HCT116 (cell line): Measurements from ENCODE around the gene RPL11. TPM values are rescaled to one million over a fixed set of nuclear protein-coding genes. Genes with fewer than 3 reads are reported as not detected.

Experiments used
- ATAC-seq: fragments of 200-7000 bp; cut with Tn5 transposase; 2 replicates; pipeline ENCODE4 v1.9.1; 2020; ENCODE audit warnings: mild to moderate bottlenecking, moderate library complexity
- BruUV-seq: library from RNA; stranded (reverse); fragments of 400-500 nt; replicated peaks from 2 replicates; lab custom pipeline; 2021; lab: Mats Ljungman, UMichigan
- CTCF ChIA-PET: fragments of 300-600 bp; sonication (Branson Sonifier 250); formaldehyde crosslinking; loops from one replicate; lab custom pipeline; 2021; ENCODE audit warnings: antibody characterized with exemption; lab: Charles Lee
- POLR2A ChIA-PET: fragments of 300-600, 350-600 bp; sonication (Branson Sonifier 250); formaldehyde crosslinking; loops from one replicate; lab custom pipeline; 2021; ENCODE audit warnings: antibody characterized with exemption; lab: Charles Lee
- RAD21 ChIA-PET, 2 experiments: fragments of 300-600 bp; sonication (Branson Sonifier 250); formaldehyde crosslinking; loops; one replicate each; lab custom pipeline; 2023; ENCODE audit warnings: low total read pairs in 2 of 2; ENCODE audit not compliant: uncharacterized antibody in 2 of 2, unreplicated experiment in 2 of 2, low non-redundant PET in 1 of 2; lab: Charles Lee
- DNase-seq: peaks from one replicate; pipeline ENCODE4 v3.0.0-alpha.2; 2010; ENCODE audit warnings: low read depth, low spot score
- H2AFZ ChIP-seq: fragments of 200-600 bp; shearing (Covaris generic), sonication (generic); 2 replicates; pipeline ENCODE4 v1.6.1; 2017; ENCODE audit warnings: low read depth, mixed run types, mixed read lengths, antibody characterized with exemption, low read length; ENCODE audit not compliant: poor library complexity, severe bottlenecking
- H3K27ac ChIP-seq: 2 replicates; pipeline ENCODE4 v1.5.1; 2012; ENCODE audit warnings: low read depth, low read length
- H3K27me3 ChIP-seq: fragments of 200-600 bp; sonication (generic); 2 replicates; pipeline ENCODE4 v1.6.1; 2016; ENCODE audit warnings: mixed run types, low read length, mixed read lengths; ENCODE audit not compliant: insufficient read depth
- H3K36me3 ChIP-seq, 2 experiments: fragments of 200-500 bp in 1 of 2; fragments of 200-600 bp in 1 of 2; sonication (Bioruptor generic) in 1 of 2; sonication (generic) in 1 of 2; 2 replicates each; pipeline versions ENCODE4 v1.5.1 to v1.6.1; 2014 to 2016; ENCODE audit warnings: low read length in 2 of 2, inconsistent platforms in 1 of 2, mixed read lengths in 1 of 2, mixed run types in 1 of 2; ENCODE audit not compliant: insufficient read depth in 2 of 2, control insufficient read depth in 1 of 2
- H3K4me1 ChIP-seq, 2 experiments: fragments of 200-600 bp in 1 of 2; sonication (generic) in 1 of 2; 2 replicates each; pipeline versions ENCODE4 v1.5.1 to v1.6.1; 2012 to 2017; ENCODE audit warnings: low read length in 2 of 2, inconsistent platforms in 1 of 2, mild to moderate bottlenecking in 1 of 2, mixed read lengths in 1 of 2, mixed run types in 1 of 2, moderate library complexity in 1 of 2; ENCODE audit not compliant: insufficient read depth in 2 of 2, control insufficient read depth in 1 of 2
- H3K4me2 ChIP-seq: fragments of 200-600 bp; sonication (generic); 2 replicates; pipeline ENCODE4 v1.6.1; 2017; ENCODE audit warnings: mixed run types, low read length, mixed read lengths
- H3K4me3 ChIP-seq, 2 experiments: fragments of 200-600 bp in 1 of 2; sonication (generic) in 1 of 2; replicated peaks in 1 of 2; 2 replicates each; pipeline ENCODE4 v1.5.1; 2011 to 2016; ENCODE audit warnings: low read length in 2 of 2, control low read depth in 1 of 2, low read depth in 1 of 2, mild to moderate bottlenecking in 1 of 2, mixed read lengths in 1 of 2, mixed run types in 1 of 2
- H3K79me2 ChIP-seq: fragments of 200-600 bp; sonication (generic); 2 replicates; pipeline ENCODE4 v1.6.1; 2017; ENCODE audit warnings: mild to moderate bottlenecking, mixed run types, low read length, moderate library complexity, mixed read lengths; ENCODE audit not compliant: insufficient read depth
- H3K9ac ChIP-seq: fragments of 200-600 bp; sonication (generic); 2 replicates; pipeline ENCODE4 v1.6.1; 2016; ENCODE audit warnings: low read length, mixed read lengths
- H3K9me2 ChIP-seq: fragments of 200-600 bp; sonication (generic), shearing (Covaris generic); 2 replicates; pipeline ENCODE4 v1.6.1; 2017; ENCODE audit warnings: mixed run types, mild to moderate bottlenecking, moderate library complexity; ENCODE audit not compliant: insufficient read depth
- H3K9me3 ChIP-seq, 2 experiments: fragments of 200-500 bp in 1 of 2; fragments of 200-600 bp in 1 of 2; sonication (Bioruptor generic) in 1 of 2; sonication (generic) in 1 of 2; 2 replicates each; pipeline ENCODE4 v1.6.1; 2014 to 2017; ENCODE audit warnings: low read length in 2 of 2, mixed read lengths in 2 of 2, inconsistent platforms in 1 of 2, low read depth in 1 of 2, mild to moderate bottlenecking in 1 of 2, mixed run types in 1 of 2, moderate library complexity in 1 of 2; ENCODE audit not compliant: control insufficient read depth in 1 of 2, insufficient read depth in 1 of 2
- H4K20me1 ChIP-seq: fragments of 200-600 bp; sonication (generic), shearing (Covaris generic); 2 replicates; pipeline ENCODE4 v1.6.1; 2017; ENCODE audit warnings: mixed run types, mild to moderate bottlenecking, moderate library complexity; ENCODE audit not compliant: insufficient read depth
- CEBPB ChIP-seq: IDR thresholded peaks from 2 replicates; pipeline ENCODE4 v1.6.1; 2012; ENCODE audit warnings: low read depth
- CTCF ChIP-seq, 3 experiments: fragments of 200-600 bp in 1 of 3; sonication (generic) in 1 of 3; IDR thresholded peaks in 2 of 3; conservative IDR thresholded peaks in 1 of 3; 2 replicates each; pipeline ENCODE4 v1.5.1; 2012 to 2017; ENCODE audit warnings: low read depth in 2 of 3, low read length in 2 of 3, antibody characterized with exemption in 1 of 3, borderline replicate concordance in 1 of 3, control low read depth in 1 of 3, mild to moderate bottlenecking in 1 of 3, mixed read lengths in 1 of 3, mixed run types in 1 of 3, moderate library complexity in 1 of 3; ENCODE audit not compliant: insufficient read depth in 1 of 3
- FOSL1 ChIP-seq: IDR thresholded peaks from 2 replicates; pipeline ENCODE4 v1.6.1; 2012; ENCODE audit warnings: low read depth
- SIN3A ChIP-seq: IDR thresholded peaks from 2 replicates; pipeline ENCODE4 v1.6.1; 2012; ENCODE audit warnings: low read depth
- SP1 ChIP-seq: IDR thresholded peaks from 2 replicates; pipeline ENCODE4 v1.6.1; 2012; ENCODE audit warnings: low read depth
- TCF7L2 ChIP-seq: IDR thresholded peaks from 2 replicates; pipeline ENCODE4 v1.7.0; 2011; ENCODE audit warnings: borderline replicate concordance, inconsistent platforms; ENCODE audit not compliant: insufficient read depth, insufficient read length; ENCODE audit errors: extremely low read depth
- ZBTB33 ChIP-seq: IDR thresholded peaks from 2 replicates; pipeline ENCODE4 v1.6.1; 2011; ENCODE audit warnings: mild to moderate bottlenecking, low read length, moderate library complexity; ENCODE audit not compliant: insufficient replicate concordance; ENCODE audit errors: extremely low read depth
- ZNF274 ChIP-seq: fragments of 200-500 bp; sonication (Bioruptor generic); IDR thresholded peaks from 2 replicates; pipeline ENCODE4 v1.6.1; 2014; ENCODE audit warnings: mild to moderate bottlenecking, low read depth, low read length, inconsistent platforms
- intact Hi-C: fragments of 100-400 bp; cut with micrococcal nuclease; formaldehyde crosslinking; loops from 2 replicates; pipeline ENCODE4 v1.10.0; 2022
- total RNA-seq: library from RNA; stranded (reverse); gene quantifications from one replicate; pipeline ENCODE4 v1.2.1, GENCODE V29; 2021; ENCODE audit not compliant: unreplicated experiment

Gene RPL11
- total RNA-seq, 1 experiment from 2014 or later, result 1,262 TPM

- no peak for TF ChIP-seq CTCF (IDR thresholded peaks at IDR 0.05 in 2 of 3, conservative IDR thresholded peaks at IDR 0.05 in 1 of 3; ENCODE audit: borderline replicate concordance in 1 of 3, insufficient read depth in 1 of 3, low read depth in 2 of 3, low read length in 2 of 3)
- TF ChIP-seq ZBTB33, result no peak
- TF ChIP-seq TCF7L2, result no peak
- TF ChIP-seq FOSL1, result no peak
- no peak for TF ChIP-seq CEBPB
- no peak for TF ChIP-seq SP1
- TF ChIP-seq ZNF274, result no peak
- TF ChIP-seq SIN3A, result no peak
- TF ChIP-seq, all 23 proteins: peak for 0
- ChIA-PET POLR2A (no interaction called here), RAD21 (no interaction called here), CTCF (interaction anchor here (0.8 to 2.7 kb wide), 3 partner anchors 10 to 17 kb away, joined by 3 to 12 read pairs (median 7); no protein-coding TSS in a partner anchor)
- Histone ChIP-seq H3K27me3 (no peaks in the 10 kb centered on the region), H2AFZ (no peak overlapping the region), H3K4me1 (peaks cover 3 to 4% of the 10 kb centered on the region in 2 experiments; a peak in 2 of 4 replicates), H3K9me3 (no peaks in the 10 kb centered on the region), H3K4me3 (no peak overlapping the region), H3K9me2 (no peaks in the 10 kb centered on the region), H3K36me3 (no peaks in the 10 kb centered on the region), H3K27ac (no peak overlapping the region), H3K79me2 (no peaks in the 10 kb centered on the region), H4K20me1 (no peaks in the 10 kb centered on the region), H3K9ac (no peak overlapping the region), H3K4me2 (no peak overlapping the region)
- ATAC-seq, result no peak
- intact Hi-C loops, result no loop called here
- BruUV-seq, result no TSS peak
- DNase-seq, result no peak
Observed at GRCh38 chr1:23644555-23644866, 47.1 kb upstream of the RPL11 start.
